CD14-positive monocyte (primary cell): ENCODE measurements around the gene PAN3. TPM values are rescaled to one million over a fixed set of nuclear protein-coding genes. Genes with fewer than 3 reads are reported as not detected.

Experiments
- DNase-seq, 3 donors: peaks; one replicate each; pipeline ENCODE4 v3.0.0-alpha.2; 2011 to 2022
- H2AFZ ChIP-seq: 2 replicates; pipeline ENCODE4 v1.6.0; 2012; ENCODE audit warnings: mild to moderate bottlenecking, low read depth, low read length, inconsistent platforms; ENCODE audit not compliant: insufficient read depth, poor library complexity, severe bottlenecking
- H3K27ac ChIP-seq, 2 donors: 1 replicate in 1 of 2; 2 replicates in 1 of 2; pipeline ENCODE4 v1.5.1; 2012 to 2013; ENCODE audit warnings: low read length in 2 of 2, control low read depth in 1 of 2, inconsistent platforms in 1 of 2, low read depth in 1 of 2, mild to moderate bottlenecking in 1 of 2
- H3K27me3 ChIP-seq, 2 donors: one replicate each; pipeline versions ENCODE4 v1.6.0 to v1.6.1; 2011 to 2013; ENCODE audit warnings: low read length in 2 of 2; ENCODE audit not compliant: control insufficient read depth in 2 of 2, insufficient read depth in 2 of 2
- H3K36me3 ChIP-seq, 2 donors: replicated peaks in 1 of 2; 1 replicate in 1 of 2; 2 replicates in 1 of 2; pipeline versions ENCODE4 v1.5.1 to v1.6.1; 2012 to 2013; ENCODE audit warnings: low read length in 2 of 2, control low read depth in 1 of 2, inconsistent platforms in 1 of 2, mild to moderate bottlenecking in 1 of 2; ENCODE audit not compliant: insufficient read depth in 2 of 2, control insufficient read depth in 1 of 2
- H3K4me1 ChIP-seq, 2 donors: 1 replicate in 1 of 2; 2 replicates in 1 of 2; pipeline versions ENCODE4 v1.5.1 to v1.6.1; 2012 to 2013; ENCODE audit warnings: low read length in 2 of 2, control low read depth in 1 of 2, inconsistent platforms in 1 of 2, mild to moderate bottlenecking in 1 of 2, moderate library complexity in 1 of 2; ENCODE audit not compliant: insufficient read depth in 2 of 2, control insufficient read depth in 1 of 2
- H3K4me2 ChIP-seq: replicated peaks from 2 replicates; pipeline ENCODE3; 2012; ENCODE audit warnings: low read length, moderate library complexity, mild to moderate bottlenecking; ENCODE audit not compliant: poor library complexity, severe bottlenecking; ENCODE audit errors: extremely low read depth
- H3K4me3 ChIP-seq, 3 experiments: fragments of 200-600 bp in 1 of 3; sonication (generic) in 1 of 3; replicated peaks in 1 of 3; 1 replicate in 2 of 3; 2 replicates in 1 of 3; pipeline ENCODE4 v1.5.1; 2011 to 2013; ENCODE audit warnings: low read length in 3 of 3, mild to moderate bottlenecking in 3 of 3, control low read depth in 2 of 3, low read depth in 2 of 3, inconsistent platforms in 1 of 3, moderate library complexity in 1 of 3
- H3K79me2 ChIP-seq: 2 replicates; pipeline ENCODE4 v1.6.0; 2012; ENCODE audit warnings: mild to moderate bottlenecking, control low read depth, inconsistent platforms, low read length, moderate library complexity; ENCODE audit not compliant: insufficient read depth
- H3K9ac ChIP-seq: 2 replicates; pipeline ENCODE4 v1.6.0; 2017; ENCODE audit warnings: low read length, mild to moderate bottlenecking; ENCODE audit not compliant: insufficient read depth, poor library complexity, severe bottlenecking
- H3K9me3 ChIP-seq, 2 donors: replicated peaks in 1 of 2; 1 replicate in 1 of 2; 2 replicates in 1 of 2; pipeline versions ENCODE4 v1.5.1 to v1.6.1; 2012 to 2013; ENCODE audit warnings: low read length in 2 of 2, control low read depth in 1 of 2; ENCODE audit not compliant: control insufficient read depth in 1 of 2, insufficient read depth in 1 of 2
- H4K20me1 ChIP-seq: 2 replicates; pipeline ENCODE4 v1.6.0; 2012; ENCODE audit warnings: mild to moderate bottlenecking, low read length, control low read depth, moderate library complexity; ENCODE audit not compliant: insufficient read depth
- H3K27ac Mint-ChIP-seq, 7 donors: one replicate each; pipeline ENCODE4 v1.8.0; 2020; ENCODE audit warnings: mild to moderate bottlenecking in 7 of 7, mixed read lengths in 7 of 7, moderate library complexity in 6 of 7, inconsistent platforms in 2 of 7
- H3K27me3 Mint-ChIP-seq, 3 donors: one replicate each; pipeline ENCODE4 v1.8.0; 2021 to 2022; ENCODE audit warnings: low read depth in 3 of 3, mild to moderate bottlenecking in 3 of 3, mixed read lengths in 3 of 3, moderate library complexity in 3 of 3, inconsistent platforms in 1 of 3
- H3K36me3 Mint-ChIP-seq, 2 donors: one replicate each; pipeline ENCODE4 v1.8.0; 2020; ENCODE audit warnings: mixed read lengths in 2 of 2, inconsistent platforms in 1 of 2, mild to moderate bottlenecking in 1 of 2
- H3K4me1 Mint-ChIP-seq: one replicate; pipeline ENCODE4 v1.8.0; 2020; ENCODE audit warnings: mild to moderate bottlenecking, mixed read lengths
- H3K4me3 Mint-ChIP-seq, 2 donors: one replicate each; pipeline ENCODE4 v1.8.0; 2020; ENCODE audit warnings: mild to moderate bottlenecking in 2 of 2, mixed read lengths in 2 of 2, moderate library complexity in 1 of 2
- H3K9me3 Mint-ChIP-seq, 7 donors: one replicate each; pipeline ENCODE4 v1.8.0; 2020 to 2022; ENCODE audit warnings: mixed read lengths in 7 of 7, mild to moderate bottlenecking in 6 of 7, moderate library complexity in 6 of 7, inconsistent platforms in 2 of 7
- WGBS: methylation state at CpG from one replicate; pipeline ENCODE4 v1.1.5; 2013; ENCODE audit warnings: missing lambda C conversion rate; ENCODE audit not compliant: insufficient coverage; 5-methylcytosine and 5-hydroxymethylcytosine counted together
- intact Hi-C, 2 donors: fragments of 100-400 bp; cut with micrococcal nuclease; formaldehyde crosslinking; loops; one replicate each; pipeline versions ENCODE4 v1.15.0 to v1.15.1; 2023
- polyA plus RNA-seq, 3 donors: library from polyadenylated mRNA; depleted of rRNA in 1 of 3; unstranded in 2 of 3; stranded (reverse) in 1 of 3; fragments of 300-500 nt in 2 of 3; fragments of >200 nt in 1 of 3; fragmentation: Illumina TruSeq in 2 of 3; gene quantifications; 1 replicate in 2 of 3; 2 replicates in 1 of 3; pipeline ENCODE4 v1.2.3, GENCODE V29; 2012 to 2021
- TF ChIP-seq, protein P1 (sequence below): fragments of 200-600 bp; IDR thresholded peaks from one replicate; pipeline ENCODE4 v1.8.0; 2022; ENCODE audit warnings: antibody characterized with exemption, mild to moderate bottlenecking

The PAN3 gene
- polyA plus RNA-seq, 3 donors, result 3.0 to 27.9 (median 3.2) TPM

DNA sequence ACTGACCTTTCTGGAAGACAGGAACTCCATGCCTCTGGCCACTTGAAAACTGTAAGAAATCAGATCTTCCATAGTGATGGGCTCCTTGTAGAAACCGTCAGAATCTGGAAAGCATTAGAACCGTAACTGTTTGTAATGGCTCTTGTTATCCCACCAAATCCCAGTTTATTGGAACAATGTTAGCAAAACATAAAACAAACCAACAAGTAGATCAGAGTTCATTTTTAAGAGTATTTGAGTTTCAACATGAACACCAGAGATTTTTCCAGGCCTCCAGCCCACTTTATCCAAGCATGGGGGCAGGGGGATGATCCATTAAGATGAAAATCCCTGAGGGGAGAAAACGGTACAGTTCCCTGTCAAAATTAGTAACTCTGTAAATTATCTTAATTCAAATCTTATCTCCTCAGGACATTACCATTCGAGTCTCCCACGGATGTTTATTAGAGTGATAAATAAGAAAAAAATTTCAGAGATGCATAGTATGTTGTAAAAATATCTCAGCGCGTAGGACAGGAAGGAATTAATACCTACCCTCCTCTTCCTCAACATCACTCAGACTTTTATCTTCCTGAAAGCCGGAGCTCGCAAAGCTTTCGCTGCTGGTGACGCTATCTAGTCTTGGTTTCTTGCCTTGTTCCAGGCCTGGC lies 184.0 kb downstream of the PAN3 start:
- H3K9me3 ChIP-seq, result no peaks in the 10 kb centered on the region
- no peaks in the 10 kb centered on the region for H4K20me1 ChIP-seq
- H3K4me3 Mint-ChIP-seq, result no peak overlapping the region
- no peaks in the 10 kb centered on the region for H3K36me3 ChIP-seq
- H3K79me2 ChIP-seq, result no peaks in the 10 kb centered on the region
- intact Hi-C loops, result loop anchor here in 1 of 2 donors (5.0 kb wide), 2 partner anchors 315 to 475 kb away; no protein-coding TSS in a partner anchor
- peaks cover 8 to 21% of the 10 kb centered on the region in 2 donors for H3K27me3 ChIP-seq
- no peak overlapping the region for H3K9ac ChIP-seq
- no peak overlapping the region for H3K4me3 ChIP-seq
- H3K4me1 ChIP-seq, result no peaks in the 10 kb centered on the region
- H2AFZ ChIP-seq, result no peak overlapping the region
- 82% methylated on average over 4 of the region's 11 CpGs for WGBS
- no peaks in the 10 kb centered on the region for H3K36me3 Mint-ChIP-seq
- DNase-seq, result no peak
- no peak overlapping the region for H3K4me2 ChIP-seq
- H3K9me3 Mint-ChIP-seq, result no peaks in the 10 kb centered on the region
- no peak overlapping the region for H3K27ac ChIP-seq
- TF ChIP-seq, protein P1, sequence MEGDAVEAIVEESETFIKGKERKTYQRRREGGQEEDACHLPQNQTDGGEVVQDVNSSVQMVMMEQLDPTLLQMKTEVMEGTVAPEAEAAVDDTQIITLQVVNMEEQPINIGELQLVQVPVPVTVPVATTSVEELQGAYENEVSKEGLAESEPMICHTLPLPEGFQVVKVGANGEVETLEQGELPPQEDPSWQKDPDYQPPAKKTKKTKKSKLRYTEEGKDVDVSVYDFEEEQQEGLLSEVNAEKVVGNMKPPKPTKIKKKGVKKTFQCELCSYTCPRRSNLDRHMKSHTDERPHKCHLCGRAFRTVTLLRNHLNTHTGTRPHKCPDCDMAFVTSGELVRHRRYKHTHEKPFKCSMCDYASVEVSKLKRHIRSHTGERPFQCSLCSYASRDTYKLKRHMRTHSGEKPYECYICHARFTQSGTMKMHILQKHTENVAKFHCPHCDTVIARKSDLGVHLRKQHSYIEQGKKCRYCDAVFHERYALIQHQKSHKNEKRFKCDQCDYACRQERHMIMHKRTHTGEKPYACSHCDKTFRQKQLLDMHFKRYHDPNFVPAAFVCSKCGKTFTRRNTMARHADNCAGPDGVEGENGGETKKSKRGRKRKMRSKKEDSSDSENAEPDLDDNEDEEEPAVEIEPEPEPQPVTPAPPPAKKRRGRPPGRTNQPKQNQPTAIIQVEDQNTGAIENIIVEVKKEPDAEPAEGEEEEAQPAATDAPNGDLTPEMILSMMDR, result no peak
- no peaks in the 10 kb centered on the region for H3K4me1 Mint-ChIP-seq
- no peak overlapping the region for H3K27ac Mint-ChIP-seq
- peaks cover 11 to 35% (median 31%) of the 10 kb centered on the region in 3 donors for H3K27me3 Mint-ChIP-seq

- H3K36me3 Mint-ChIP-seq, result no peaks in the 10 kb centered on the region
- H3K9me3 ChIP-seq, result no peaks in the 10 kb centered on the region
- H4K20me1 ChIP-seq, result no peaks in the 10 kb centered on the region
- H3K4me2 ChIP-seq, result no peak overlapping the region
- DNase-seq, result peak; percentile 55 to 75 (median 64)
- H3K4me1 ChIP-seq, result no peaks in the 10 kb centered on the region
- H3K4me3 ChIP-seq, result no peak overlapping the region
- no peak overlapping the region for H3K27ac Mint-ChIP-seq
- H3K27me3 Mint-ChIP-seq, result peaks cover 15 to 46% (median 45%) of the 10 kb centered on the region in 3 donors
- peaks cover 8 to 28% of the 10 kb centered on the region in 2 donors for H3K27me3 ChIP-seq
- TF ChIP-seq, protein P1, result peak; percentile 84
- 32% methylated on average over 4 of the region's 4 CpGs for WGBS
- H3K9ac ChIP-seq, result no peak overlapping the region
- no peak overlapping the region for H2AFZ ChIP-seq
- H3K4me1 Mint-ChIP-seq, result no peaks in the 10 kb centered on the region
- intact Hi-C loops, result loop anchor here (1.0 to 5.0 kb wide), 4 partner anchors 312 to 473 kb away; no protein-coding TSS in a partner anchor
- no peaks in the 10 kb centered on the region for H3K36me3 ChIP-seq
- H3K9me3 Mint-ChIP-seq, result no peaks in the 10 kb centered on the region
- no peak overlapping the region for H3K27ac ChIP-seq
- H3K4me3 Mint-ChIP-seq, result no peak overlapping the region
- H3K79me2 ChIP-seq, result no peaks in the 10 kb centered on the region
These were observed 185.9 kb downstream of the PAN3 start for GRCh38 chr13:28324181-28324789.
